Measurements from ENCODE around the gene RNF123.

The RNF123 gene

DNA sequence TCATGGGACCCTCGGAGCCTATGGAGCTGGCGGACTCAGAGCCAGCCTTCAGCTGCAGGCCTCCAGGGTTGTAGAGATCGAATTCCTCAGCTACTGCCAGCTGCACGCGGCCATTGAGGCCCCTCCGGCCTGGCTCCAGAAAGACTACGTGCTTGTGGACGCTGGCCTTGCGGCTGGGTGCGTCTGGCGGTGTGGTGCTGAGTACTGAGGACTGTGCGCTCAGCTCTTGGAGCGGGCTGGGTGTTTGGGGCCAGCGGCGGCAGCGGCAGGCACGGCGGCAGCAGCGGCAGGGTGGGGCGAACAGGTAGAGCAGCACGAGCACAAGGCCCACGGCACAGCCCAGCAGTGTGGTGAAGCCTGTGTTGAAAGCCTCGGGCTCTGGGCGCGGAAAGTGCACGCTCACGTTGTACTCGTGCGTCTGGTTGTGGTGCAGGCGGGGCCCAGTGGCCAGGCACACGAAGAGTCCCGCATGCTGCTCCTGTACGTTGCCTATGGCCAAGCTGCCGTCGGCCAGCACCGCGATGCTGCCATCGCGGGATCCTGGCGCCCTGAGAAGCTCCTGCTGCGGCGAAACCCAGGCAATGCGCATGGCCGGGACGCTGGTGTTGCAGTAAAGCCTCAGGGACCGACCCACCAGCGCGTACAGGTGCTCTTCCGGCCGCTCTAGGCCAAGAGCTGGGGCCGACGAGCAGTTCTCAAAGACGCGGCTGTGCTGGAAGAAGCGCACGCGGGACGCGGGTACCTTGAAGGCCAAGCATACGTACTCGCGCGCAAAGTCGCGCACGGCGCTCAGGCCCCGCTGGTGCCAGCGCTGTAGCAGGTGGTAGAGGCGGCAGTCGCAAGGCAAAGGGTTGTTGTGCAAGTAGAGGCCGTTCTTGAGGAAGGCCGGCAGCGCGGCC, 28.9 kb downstream of the RNF123 start:
- no peak for DNase-seq (ENCODE audit: low spot score)

DNA sequence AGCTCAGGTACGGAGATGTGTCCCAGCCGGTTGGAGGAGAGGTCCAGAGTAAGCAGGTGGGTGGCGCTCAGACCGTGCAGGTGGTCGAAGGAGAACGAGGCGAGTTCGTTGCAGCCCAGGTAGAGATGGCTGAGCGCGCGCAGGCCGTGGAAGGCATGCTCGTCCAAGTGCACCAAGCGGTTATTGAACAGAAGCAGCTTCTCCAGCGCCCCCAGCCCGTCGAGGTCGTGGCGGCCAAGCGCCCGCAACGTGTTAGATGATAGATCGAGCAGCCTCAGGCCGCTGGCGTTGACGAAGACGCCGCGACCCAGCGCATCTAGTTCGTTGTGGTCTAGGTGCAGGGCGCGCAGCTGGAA, 29.5 kb downstream of the RNF123 start:
- no peak for DNase-seq (ENCODE audit: low spot score)

DNA sequence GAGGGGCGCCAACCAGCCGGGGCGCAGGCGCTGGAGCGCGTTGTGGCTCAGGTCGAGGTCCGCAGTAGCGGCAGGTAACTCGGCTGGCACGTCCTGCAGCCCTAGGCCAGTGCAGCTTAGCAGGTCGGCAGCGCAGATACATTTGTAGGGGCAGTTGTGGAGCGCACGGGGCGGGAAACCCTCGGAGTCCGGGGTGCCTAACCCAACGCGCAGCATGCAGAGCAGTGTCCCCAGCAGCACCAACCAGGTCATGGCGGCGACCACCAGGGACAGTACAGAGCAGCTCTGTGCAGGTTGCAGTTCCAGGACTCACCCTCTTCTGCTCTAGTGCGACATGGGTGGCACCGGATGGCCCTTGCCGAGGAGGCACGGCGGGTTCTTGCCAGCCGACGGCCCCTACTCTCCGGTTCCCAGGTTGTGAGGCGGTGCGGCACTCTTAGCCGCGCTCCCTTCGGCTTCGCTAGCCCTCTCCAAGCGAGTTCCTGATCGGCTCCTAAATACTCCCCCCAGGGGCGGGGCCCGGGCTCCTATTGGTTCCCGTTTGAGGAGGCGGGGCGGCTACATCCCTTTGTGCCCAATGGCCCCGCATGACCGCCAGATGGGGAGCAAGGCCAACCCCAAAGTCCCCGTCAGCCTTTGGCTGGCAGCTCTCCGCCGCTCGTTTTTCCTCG, 30.0 kb downstream of the RNF123 start, which contains the start of gene AMIGO3:
AMIGO3 (minus strand) TSS at position 471 of the 671 bp plus-strand sequence; CDS start at position 252, 219 bp downstream.
- peak; percentile 92 for DNase-seq (ENCODE audit: low spot score)

DNA sequence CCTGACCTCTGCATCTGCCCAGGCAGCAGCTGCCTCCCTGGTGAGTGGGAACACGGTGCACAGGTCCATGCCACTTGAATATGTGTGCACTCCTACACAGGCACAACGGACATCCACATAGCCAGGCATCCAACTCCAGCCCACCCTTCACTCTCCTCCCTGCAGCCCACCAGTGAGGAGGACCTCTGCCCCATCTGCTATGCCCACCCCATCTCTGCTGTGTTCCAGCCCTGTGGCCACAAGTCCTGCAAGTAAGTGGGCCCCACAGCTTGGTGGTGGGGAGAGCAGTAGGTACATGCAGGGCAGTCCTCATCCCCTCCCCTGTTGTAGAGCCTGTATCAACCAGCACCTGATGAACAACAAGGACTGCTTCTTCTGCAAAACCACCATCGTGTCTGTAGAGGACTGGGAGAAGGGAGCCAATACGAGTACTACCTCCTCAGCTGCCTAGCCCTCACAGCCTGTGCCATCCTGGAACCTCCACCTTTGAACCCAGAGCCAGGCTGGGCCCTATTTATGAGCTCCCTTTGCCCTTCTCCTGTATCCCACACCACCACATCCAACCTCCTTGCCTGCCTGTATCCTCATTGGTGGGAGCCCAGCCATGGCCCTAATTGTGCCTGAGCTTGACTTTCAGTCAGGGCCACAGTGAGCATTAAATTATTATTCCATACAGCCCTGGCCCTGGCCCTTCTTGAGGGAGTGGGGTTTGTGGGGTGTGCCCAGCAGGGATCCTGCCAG, 31.7 kb downstream of the RNF123 start:
- DNase-seq (ENCODE audit: low spot score) = no peak

DNA sequence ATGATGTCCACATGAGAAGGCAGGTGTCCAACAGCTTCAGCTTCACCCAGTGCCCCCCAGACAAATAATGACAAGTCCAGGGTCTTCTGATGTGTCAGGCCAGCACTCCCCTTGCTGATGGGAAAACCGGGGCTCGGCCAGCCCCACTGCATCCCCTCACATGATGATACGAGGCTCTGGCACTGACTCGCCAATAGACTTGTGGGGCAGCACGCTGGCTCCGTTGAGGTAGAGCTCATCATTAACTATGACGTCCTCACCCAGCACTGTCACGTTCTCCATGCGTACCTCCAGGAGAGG, 32.2 kb downstream of the RNF123 start:
- no peak for DNase-seq (ENCODE audit: low spot score)

DNA sequence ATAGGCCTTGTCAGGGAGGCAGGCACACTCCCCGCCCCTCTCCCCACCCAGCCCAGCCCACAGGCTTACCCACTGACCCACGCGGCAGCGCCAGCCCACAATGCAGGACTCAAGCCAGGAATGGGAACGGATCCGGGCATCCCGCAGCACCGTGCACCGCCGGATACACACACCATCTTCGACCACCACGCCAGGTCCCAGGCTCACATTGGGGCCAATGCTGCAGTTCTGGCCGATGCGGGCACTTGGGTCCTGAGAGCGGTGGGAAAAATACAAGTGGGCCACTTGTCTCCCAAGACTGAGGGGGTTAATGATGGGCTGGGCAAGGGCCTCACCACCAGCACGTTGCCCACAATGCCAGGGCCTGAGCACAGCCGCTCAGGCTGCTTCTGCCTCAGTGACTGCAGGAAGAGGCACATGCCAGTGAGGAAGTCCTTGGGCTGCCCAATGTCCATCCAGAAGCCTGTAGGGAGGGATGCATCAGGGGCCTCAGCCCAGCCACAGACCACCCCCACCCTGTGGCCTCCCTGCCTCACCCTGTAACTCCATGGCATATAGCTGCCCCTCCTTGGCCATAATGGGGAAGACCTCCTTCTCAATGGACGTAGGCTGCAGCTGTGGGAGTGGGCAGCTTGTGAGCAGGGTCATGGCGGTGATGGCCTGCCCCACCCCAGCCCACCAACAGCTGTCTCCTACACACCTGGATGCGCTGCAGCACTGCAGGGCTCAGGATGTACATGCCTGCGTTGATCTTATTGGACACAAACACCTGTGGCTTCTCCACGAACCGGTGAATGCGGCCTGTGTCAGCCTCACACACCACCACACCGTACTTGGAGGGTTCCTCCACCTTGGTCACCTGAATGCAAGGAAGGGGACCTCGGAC, 32.8 kb downstream of the RNF123 start:
- DNase-seq (ENCODE audit: low spot score) = no peak

DNA sequence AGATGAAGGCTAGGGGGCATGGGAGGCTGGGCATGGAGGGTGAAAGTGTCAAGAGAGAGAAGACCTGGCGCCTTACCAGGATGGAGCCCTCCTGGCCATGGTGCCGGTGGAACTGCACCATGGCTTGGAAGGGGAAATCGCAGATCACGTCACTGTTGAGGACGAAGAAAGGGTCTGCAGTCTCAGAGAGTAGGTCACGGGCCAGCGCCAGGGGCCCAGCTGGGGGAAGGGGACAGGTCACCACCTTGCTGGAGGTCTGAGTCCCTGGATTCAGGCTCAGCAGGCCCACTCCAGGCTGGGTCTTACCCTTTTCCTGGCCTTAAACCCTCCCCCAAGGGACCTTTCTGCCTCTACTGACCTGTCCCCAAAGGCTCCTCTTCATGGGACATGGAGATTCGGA, 33.5 kb downstream of the RNF123 start:
- no peak for DNase-seq (ENCODE audit: low spot score)

DNA sequence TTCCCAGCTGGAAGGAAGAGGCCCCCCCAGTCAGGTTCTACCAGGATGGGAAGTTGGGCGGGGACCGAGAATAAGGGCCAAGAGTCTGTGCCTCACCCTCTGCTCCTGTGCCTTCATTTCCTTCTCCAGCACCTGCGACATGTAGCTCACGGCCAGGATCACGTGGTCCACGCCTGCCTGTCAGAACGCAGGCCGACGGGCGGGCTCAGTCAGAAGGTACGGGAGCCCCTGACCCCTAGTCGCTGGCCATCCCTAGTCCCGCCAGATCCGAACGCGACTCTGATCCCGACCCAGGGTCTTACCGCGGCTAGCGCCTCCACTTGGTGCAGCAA, 33.9 kb downstream of the RNF123 start:
- peak; percentile 38 for DNase-seq (ENCODE audit: low spot score)

DNA sequence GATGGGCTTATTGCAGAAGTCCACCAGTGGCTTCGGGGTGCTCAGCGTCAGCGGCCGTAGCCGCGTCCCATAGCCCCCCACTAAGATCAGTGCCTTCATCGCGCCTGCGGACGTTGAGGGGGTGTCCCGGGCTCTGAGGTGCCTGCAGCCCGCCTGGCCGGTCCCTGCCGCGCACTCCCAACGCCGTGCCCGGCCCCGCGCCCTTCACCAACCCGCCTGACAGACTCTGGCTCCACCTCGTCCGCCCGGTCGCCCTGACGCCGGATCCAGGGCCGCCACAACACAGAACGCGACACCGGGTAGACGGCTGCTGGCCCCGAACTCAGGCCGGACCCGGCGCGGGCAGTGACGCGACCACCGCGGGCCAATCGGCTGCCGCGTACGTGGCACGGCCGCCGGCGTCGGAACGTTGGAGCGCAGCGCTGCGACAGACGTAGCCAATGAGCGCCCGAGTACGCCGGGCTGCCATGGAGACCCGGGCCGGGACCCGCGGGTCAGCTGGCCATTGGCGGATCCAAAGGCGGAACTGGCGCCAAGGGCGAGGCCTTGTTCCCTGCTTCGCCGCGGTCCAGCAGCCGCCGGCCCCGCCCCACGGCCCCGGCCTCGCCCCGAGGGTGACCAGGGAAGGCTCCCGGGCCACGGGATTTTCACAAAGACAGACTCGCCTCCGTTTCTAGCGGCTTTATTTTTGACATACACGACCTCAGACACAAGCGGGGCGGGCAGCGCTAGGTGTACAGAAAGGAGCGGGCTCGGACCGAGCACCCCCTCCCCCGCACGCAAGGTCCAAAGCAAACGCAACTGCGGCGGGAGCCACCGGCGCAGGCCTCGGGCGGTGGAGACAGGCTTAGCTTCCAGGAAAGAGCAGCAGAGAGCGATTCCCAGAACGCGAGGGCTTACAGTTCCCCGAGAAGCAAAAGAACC, 34.5 kb downstream of the RNF123 start, which contains the start of gene GMPPB:
GMPPB (minus strand) TSS at position 324 of the 924 bp plus-strand sequence; CDS start at position 99, 225 bp downstream.
- peak; percentile 92 for DNase-seq (ENCODE audit: low spot score)

DNA sequence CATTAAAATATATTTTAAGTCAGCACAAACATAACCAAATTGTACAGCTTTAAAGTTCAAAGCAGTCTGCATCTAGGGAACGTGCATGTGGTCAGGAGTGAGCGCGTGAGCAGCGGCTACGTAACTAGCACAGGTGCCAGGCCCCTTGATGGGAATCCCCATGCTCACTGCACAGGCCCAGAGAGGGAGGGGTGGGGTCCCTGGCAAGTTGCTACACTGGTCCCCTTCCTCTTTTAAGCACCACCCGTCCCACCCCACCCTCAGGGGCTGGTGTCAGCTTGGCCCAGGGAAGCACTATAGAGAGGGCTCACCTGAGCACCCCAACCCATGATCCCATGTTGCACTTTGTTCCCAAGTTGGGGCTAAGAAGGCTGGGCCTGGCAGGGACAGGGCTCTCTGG, 35.2 kb downstream of the RNF123 start:
- no peak for DNase-seq (ENCODE audit: low spot score)

DNA sequence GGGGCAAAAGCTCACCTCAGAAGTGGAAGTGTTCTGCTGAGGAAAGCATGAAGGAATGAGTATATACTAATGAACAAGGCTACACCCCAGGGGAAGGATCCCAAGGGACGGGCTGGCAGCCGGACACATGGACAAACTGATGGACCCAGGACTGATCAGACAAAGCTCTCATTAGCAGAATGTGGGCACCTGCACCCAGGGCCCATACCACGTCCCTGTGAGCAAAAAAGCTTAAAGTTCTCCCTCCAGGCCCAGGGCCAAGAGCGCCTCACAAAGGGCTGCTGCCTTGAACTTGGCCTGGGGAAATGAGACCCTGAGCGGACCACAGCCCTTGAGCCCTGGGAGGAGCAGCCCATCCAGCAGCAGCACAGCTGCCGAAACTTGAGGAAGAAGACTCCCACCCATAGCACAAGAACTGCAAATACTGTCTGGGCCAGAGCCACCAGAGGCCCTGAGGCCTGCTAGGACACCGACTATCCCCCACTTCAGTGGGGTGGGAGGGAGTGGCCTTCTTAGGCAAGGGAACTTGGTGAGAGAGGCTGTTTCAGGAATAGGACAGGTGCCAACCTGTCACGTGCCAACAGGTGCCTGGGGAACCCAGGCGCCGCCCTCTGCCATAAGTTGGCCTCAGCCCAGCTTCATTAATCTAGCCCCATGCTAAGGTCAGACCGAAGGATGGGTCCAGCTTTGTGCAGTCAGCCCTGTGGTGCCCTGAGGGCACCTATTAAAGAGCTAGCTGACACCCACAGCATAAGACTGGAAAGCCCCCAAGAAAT, 36.7 kb downstream of the RNF123 start:
- DNase-seq (ENCODE audit: low spot score) = no peak

DNA sequence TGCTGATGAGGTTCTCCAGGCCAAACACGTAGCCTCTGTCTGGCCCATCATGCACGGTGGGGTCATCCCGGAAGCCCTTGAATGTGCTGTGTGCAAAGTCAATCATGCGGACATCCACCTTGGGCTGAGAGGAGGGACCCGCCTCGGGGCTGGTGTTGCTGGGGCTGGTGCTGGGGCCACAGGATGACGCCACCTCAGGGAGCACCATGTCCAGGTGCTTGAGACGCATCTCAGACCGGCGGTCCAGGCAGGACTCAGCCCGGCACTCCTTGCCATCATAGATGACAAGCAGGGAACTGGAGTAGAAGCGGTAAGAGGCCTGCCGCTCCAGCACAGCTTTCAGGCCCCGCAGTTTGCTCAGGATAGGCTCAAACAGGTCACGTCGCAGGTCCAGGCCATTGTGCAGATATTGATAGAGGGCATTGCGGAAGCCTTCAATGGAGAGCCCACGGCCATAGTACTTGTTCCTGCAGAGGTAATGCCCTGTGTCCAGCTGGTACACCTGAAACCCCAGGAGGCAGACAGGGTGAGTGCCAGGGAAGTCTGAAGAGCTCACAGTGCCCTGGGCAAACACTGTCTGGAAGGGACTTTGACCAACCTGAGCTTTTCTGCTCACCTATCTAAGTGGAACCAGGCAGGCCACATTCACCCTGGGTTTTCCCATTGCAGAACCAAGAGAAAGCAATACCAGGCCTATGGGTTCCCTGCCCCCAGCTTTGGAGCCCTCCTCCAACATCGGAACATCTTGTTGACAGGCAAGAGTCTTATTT, 38.0 kb downstream of the RNF123 start:
- DNase-seq (ENCODE audit: low spot score) = no peak

DNA sequence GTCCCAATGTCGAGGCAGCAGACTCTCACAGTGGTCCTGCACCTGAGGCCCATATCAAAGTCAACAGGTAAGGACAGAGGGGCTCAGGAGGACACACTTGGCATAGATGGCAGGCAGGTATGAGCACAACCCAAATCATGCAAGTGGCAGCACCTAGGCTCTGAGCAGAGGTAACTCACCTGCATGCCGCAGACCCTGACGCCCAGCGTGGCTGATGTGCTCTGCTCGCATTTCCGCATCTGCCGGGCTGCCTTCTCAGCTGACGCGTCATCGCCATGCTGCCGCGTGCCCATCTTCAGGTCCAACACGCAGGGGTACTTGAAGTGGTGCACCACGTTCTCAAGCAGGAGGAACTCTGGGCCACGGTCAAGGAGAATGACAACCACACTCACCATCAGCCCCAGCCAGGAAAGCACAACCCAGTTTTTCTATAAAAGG, 38.6 kb downstream of the RNF123 start:
- DNase-seq (ENCODE audit: low spot score) = no peak

DNA sequence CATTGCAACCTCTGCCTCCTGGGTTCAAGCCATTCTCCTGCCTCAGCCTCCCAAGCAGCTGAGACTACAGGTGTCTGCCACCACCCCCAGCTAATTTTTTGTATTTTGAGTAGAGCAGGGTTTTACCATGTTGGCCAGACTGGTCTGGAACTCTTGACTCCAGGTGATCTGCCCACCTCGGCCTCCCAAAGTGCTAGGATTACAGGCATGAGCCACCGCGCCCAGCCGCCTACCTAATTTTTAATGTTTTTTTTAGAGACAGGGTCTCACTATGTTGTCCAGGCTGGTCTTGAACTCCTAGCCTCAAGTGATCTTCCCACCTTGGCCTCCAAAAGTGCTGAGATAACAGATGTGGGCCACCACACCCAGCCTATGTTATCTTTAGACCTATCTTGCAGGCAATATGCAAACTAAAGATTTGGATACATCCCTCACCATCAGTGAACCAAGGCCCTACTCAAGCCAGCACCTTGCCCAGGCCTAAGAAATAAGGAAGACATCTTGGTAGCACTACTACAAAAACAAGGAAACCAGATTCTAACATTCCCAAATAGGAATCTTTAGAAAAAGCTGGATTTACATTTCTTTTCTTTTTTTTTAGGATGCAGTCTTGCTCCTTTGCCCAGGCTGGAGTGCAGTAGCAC, 40.7 kb downstream of the RNF123 start:
- DNase-seq (ENCODE audit: low spot score) = no peak

DNA sequence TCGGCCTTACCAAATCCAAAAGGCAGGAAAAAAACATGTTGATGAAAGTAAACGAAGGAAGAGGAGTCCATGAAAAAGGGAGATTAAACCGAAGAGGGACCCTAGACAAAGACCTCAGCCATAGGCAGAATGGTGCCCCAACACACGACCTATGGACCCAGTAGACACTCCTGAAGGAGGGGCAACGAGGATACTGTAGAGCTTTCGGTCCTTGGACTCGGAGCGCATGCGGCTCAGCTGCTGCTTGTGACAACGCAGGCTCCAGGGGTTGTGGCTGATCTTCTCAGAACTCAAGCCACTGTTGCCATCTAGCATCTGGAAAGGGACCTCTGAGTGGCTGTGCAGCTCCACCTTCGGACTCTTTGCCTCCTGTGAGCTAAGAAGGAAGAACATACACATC, 43.2 kb downstream of the RNF123 start:
- no peak for DNase-seq (ENCODE audit: low spot score)

DNA sequence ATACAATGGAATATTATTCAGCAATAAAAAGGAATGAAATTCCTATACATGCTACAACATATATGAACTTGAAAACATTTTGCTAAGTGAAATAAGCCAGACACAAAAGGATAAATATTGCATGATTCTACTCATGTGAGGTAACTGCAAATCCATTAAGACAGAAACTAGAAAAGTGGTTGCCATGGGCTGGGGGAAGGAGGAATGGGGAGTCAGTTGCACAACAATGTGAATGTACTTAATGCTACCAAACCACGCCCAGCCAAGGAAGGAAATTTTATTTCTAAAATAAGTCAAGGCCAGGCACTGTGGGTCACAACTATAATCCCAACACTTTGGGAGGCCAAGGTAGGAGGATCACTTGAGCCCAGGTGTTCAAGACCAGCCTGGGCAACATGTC, 44.2 kb downstream of the RNF123 start:
- no peak for DNase-seq (ENCODE audit: low spot score)

DNA sequence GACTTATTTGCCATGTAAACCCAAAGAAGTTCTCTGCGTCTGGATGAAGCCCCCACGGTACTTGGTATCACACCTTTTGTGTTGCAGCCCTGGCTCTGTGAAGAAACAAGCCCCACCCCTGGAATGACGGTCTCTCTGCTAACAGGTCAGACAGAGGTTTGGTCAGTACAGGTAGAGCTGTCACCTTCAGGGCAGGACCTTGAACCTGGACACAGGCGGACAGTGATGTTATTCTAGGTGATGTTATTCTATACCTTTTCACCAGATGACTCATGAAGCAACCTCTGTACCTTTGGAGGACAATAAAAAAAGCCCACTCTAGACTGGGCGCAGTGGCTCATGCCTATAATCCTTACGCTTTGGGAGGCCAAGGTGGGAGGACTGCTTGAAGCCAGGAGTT, 45.4 kb downstream of the RNF123 start:
- no peak for DNase-seq (ENCODE audit: low spot score)

DNA sequence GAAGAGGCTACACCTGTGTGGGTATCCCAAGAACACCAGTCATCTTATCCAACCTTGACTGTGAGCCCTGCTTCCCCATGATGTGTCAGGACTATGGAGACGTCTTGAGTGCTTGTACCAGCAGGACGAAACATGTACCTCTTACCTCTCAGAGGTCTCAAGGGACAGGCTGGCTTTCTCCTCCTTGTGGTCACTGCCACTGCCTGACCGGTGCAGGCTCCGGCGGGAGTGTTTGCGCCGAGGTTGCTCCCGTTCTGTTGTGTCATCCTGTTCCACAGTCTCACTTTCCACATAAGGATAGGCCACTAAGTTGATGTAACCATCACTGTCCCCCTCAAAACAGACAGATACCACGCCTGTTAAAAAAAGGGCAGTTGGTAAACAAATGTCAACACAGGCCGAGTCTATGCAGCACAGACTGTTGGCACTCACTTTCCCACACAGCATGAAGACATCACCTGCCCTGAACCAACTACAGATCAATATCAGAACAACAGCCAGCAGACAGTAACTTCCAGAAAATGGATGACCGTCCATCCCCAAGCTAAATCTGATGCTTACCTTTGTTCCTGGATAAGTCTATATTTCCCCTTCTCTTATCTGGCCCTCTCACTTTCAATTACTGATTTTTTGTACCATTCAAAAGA, 48.8 kb downstream of the RNF123 start:
- DNase-seq (ENCODE audit: low spot score) = no peak

Data from SK-N-DZ (cell line).